ENCODE measurements around the gene TRRAP.
A peak's percentile ranks its signal among the peaks of the same experiment; 100 is the strongest.
"Not testable (repeated sequence)": the region's sequence is repeated elsewhere in the genome, so short reads cannot be mapped to it uniquely, and the experiment has no call there.

TRRAP gene

DNA sequence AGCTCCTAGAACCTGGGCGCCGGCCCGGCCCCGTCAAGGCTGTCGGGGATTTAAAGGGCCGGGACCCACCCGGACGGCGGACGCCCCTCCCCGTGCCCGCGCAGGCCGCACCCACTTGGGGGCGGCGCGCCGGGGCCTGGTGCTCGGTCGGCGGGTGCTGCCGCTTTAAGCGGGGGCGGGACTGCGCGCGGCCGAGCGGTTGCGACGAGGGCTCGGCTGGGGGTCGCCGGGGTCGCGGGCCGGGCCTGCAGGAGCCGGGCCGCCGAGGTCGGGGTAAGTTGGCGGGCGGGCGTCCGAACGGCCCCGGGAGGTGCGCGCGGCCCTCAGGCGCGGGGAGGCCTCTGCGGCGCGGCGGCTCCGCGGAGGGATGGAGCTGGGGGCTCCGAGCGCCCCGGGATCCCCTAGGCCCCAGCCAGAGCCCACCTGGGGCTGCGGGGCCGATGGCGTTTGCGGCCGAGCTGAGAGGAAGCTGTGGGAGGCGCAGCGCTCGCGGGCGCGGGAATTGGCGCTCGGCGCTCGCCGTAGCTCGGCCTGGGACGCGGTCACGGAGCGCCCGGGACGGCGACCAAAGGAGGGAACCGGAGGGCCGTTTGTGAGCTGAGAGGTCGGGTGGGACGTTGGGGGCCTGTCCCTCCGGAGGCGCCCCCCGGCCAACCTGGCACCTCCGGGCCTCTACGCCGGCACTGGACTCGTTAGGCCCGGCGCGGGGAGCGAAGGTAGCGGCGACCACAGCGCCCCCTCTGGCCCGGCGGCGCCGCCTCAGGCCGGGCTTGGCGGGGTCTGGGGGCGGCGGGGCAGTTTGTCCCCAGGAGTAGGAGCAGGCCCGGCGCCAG lies at the start of gene TRRAP:
TSS of gene TRRAP (plus strand) at position 168 of the 833 bp plus-strand sequence. CDS start 2,619 bp downstream, outside the sequence.
- peak; percentile 59 to 72 for DNase-seq (ENCODE audit: low read depth in 1 of 2, low spot score in 1 of 2)

DNA sequence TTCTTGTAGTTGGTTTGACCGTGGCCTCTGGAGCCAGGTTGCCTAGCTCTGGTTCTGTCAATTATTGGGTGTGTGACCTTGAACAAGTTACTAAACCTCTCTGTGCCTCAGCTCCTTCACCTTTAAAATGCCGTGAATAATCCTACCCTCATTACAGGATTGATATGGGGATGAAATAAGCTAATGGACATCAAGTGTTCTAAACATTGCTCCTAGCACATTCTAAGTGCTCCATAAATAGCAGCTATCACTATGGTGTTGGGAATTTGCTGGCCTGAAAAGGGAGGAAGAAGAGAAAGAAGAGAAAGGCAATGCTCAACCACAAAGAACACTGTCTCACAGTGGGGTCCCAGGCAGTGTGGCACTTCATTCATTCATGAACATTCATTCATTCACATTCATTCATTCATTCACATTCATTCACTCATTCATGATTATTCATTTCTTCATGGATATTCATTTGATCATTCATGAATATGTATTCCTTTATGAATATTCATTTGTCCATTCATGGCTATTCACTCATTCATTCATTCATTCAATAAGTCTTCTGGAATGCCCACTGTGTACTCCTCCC lies 47.3 kb upstream of the TRRAP start:
- no peak for DNase-seq (ENCODE audit: low read depth in 1 of 2, low spot score in 1 of 2)

- DNase-seq (ENCODE audit: low read depth in 1 of 2, low spot score in 1 of 2): peak in 1 of 2 donors; percentile 17
Observed at GRCh38 chr7:98831641-98832221, 46.6 kb upstream of the TRRAP start.

- no peak for DNase-seq (ENCODE audit: low read depth in 1 of 2, low spot score in 1 of 2)
Observed at GRCh38 chr7:98833022-98833421, 45.3 kb upstream of the TRRAP start.

GRCh38 chr7:98834949-98835348 lies 43.4 kb upstream of the TRRAP start:
- no peak for DNase-seq (ENCODE audit: low read depth in 1 of 2, low spot score in 1 of 2)

GRCh38 chr7:98836811-98837629 lies 41.3 kb upstream of the TRRAP start:
- peak in 1 of 2 donors; percentile 7 for DNase-seq (ENCODE audit: low read depth in 1 of 2, low spot score in 1 of 2)

GRCh38 chr7:98837630-98837972 lies 40.7 kb upstream of the TRRAP start:
- no peak for DNase-seq (ENCODE audit: low read depth in 1 of 2, low spot score in 1 of 2)

- DNase-seq (ENCODE audit: low read depth in 1 of 2, low spot score in 1 of 2): no peak
Observed at GRCh38 chr7:98840096-98840495, 38.2 kb upstream of the TRRAP start.

DNA sequence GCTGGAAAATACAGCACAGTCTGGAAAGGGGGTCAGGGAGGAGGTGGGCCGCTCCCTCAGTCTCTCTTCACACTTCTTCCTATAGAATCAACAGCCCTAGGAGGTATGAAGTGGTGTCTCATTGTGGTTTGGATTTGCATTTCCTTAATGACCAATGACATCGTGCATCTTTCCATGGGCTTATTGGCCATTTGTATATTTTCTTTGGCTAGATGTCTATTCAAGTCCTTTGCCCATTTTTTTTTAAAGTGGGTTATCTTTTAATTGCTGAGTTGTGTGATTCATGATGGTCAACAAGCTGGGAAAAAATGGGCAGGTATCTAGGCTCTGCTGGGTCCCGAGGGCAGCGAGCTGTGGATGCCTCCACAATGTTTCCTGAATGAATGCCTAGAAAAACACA lies 37.6 kb upstream of the TRRAP start:
- no peak for DNase-seq (ENCODE audit: low read depth in 1 of 2, low spot score in 1 of 2)

- DNase-seq (ENCODE audit: low read depth in 1 of 2, low spot score in 1 of 2): peak; percentile 58 to 62
Observed at GRCh38 chr7:98841179-98841997, 36.9 kb upstream of the TRRAP start.

- DNase-seq (ENCODE audit: low read depth in 1 of 2, low spot score in 1 of 2): not testable (repeated sequence)
Observed at GRCh38 chr7:98842552-98842951, 35.8 kb upstream of the TRRAP start.

DNA sequence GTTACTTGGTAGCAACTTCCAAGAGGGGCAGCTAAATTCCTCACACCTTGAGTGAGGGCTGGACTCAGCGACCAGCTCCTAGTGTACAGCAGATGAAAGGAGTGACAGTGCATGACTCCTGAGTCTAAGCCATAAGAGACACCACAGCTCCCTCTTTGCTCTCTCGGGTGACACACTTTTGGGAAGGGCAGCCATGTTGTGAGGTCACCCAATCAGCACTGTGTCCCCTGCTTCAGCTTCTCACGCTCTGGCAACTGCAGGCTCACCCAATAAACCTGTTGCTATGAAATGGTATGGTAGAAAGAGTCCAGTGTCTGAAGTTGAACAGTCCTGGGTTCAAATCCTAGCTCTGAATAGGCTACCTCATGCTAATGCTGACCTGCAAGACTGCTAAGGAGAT lies 29.4 kb upstream of the TRRAP start:
- DNase-seq (ENCODE audit: low read depth in 1 of 2, low spot score in 1 of 2): no peak

DNA sequence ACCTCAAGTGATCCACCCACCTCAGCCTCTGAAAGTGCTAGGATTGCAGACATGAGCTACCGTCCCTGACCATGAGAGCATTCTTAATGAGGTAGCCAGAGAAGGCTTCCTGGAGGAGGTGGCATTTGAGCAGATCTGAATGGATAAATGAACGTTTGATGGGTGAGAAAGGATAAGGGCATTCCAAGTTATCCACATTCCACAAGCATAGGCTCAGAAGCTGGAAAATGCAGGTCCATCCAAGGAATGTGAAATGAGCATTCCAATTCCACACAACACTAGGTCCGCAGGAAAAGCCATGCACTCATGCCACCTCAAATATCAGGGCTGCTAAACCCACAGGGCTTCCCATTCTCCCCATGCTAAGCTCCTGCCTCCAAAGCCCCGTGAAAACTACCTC lies 25.5 kb upstream of the TRRAP start:
- DNase-seq (ENCODE audit: low read depth in 1 of 2, low spot score in 1 of 2): no peak

DNA sequence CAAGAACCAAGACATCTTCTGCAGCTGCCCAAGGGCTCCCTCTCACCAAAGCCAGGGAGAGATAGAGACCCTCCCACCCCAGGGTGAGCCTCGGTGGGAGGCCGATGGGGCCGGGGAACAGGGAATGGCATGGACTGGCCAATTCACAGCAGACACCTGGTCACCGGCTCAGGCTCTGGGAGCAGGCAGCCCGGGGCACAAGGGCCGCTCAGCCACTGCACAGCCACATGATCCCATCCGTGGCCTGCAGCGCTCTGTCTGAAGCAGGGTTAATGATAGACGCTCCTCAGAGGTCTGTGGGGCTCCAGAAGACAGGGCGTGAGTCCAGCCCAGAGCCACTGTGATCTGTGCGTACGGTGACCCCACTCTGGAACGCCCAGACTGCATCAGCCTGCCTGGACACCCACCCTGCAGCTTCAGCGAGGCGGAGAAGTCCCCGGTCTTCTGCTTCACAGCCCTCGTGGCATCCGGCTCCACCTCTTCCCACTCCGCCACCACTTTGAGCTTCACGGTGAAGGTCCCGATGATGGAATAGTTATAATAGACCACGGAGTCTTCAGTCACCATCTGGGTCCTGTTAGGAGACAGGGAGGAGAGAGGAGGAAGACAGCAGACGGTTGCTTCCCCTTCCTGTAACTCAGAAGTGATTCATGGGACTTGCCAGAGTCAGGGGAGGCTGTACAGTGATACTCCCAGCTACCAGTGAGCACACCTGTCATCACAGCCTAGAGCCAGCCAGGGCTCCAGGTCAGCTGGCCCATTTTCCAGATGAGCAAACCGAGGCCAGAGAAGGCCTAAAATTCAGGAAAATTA lies 22.5 kb upstream of the TRRAP start:
- no peak for DNase-seq (ENCODE audit: low read depth in 1 of 2, low spot score in 1 of 2)

- DNase-seq (ENCODE audit: low read depth in 1 of 2, low spot score in 1 of 2): no peak
Observed at GRCh38 chr7:98860071-98860470, 18.3 kb upstream of the TRRAP start.

DNA sequence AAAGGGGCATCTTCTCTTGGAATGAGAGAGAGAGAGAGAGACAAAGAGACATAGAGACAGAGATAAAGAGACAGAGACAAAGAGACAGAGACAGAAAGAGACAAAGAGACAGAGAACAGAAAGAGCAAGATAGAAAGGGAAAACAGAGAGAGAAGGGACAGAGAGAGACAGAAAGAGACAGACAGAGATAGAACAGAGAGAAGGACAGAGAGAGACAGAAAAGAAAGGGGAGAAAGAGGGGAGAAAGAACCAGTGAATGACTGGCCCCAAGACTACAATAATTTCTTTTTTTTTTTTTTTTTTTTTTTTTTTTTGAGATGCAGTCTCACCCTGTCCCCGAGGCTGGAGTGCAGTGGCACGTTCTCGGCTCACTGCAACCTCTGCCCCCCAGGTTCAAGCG lies 16.1 kb upstream of the TRRAP start:
- no peak for DNase-seq (ENCODE audit: low read depth in 1 of 2, low spot score in 1 of 2)

DNA sequence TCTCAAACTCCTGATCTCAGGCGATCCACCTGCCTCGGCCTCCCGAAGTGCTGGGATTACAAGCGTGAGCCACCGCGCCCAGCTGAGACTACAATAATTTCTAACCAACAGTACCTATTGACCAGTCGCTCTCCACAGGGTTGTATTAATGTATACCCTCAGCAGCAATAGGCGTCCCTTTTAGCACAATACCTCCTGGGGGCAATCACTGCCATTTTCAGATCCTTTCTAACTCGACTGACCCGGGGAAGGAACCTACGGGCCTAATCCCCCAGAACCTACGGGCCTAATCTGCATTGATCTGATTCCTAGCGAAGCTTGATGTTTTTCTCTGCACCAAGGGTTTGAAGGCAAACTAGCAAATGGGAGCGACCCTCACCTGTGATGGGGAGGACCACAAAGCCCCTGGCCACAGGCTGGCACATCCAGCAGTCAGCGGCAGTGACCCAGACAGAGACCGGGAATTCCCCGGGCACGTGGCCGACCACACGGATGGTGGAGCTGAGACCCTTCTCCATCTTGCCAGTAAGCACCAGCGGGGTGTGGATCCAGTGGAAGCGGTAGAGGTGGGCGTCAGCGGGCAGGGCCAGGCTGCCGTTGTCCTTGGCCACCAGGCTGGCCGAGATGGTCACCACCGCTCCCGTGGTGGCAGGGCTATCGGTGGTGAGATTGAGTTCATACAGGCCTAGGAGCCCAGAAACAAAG lies 15.5 kb upstream of the TRRAP start:
- DNase-seq (ENCODE audit: low read depth in 1 of 2, low spot score in 1 of 2): no peak

- DNase-seq (ENCODE audit: low read depth in 1 of 2, low spot score in 1 of 2): no peak
Observed at GRCh38 chr7:98863601-98864000, 14.7 kb upstream of the TRRAP start.

DNA sequence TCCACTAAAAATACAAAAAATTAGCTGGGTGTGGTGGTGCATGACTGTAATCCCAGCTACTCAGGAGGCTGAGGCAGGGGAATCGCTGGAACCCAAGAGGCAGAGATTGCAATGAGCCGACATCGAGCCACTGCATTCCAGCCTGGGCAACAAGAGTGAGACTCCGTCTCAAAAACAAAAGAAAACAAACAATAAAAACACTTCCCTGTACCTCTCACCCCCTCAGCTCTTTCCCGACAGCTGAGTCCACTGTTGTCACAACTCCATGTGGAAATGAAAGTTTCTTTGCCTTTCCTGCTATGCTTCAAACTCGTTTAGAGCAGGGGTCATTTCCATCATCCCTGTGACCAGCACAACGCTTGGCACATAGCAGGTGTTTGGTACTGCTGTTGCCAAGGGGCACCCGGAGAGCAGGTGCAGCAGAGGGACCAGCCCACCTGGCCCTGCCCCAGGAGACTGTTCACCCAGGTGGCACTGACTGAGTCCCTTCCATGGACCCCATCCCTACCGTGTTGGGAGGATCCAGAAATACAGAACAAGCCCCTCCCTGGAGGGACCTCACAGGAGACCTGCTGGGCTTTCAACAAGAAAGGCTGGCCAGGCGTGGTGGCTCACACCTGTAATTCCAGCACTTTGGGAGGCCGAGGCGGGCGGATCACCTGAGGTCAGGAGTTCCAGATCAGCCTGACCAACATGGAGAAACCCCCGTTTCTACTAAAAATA lies 13.4 kb upstream of the TRRAP start:
- no peak for DNase-seq (ENCODE audit: low read depth in 1 of 2, low spot score in 1 of 2)

All from activated CD4-positive, alpha-beta T cell treated with anti-CD3 and anti-CD28 coated beads, Interleukin-2, amount 50 U/mL, for 24 hours (primary cell).